Activated T-cell treated with anti-CD3 and anti-CD28 coated beads for 4 hours (primary cell): ENCODE data around the gene MAN1B1.
"Not testable (repeated sequence)": the region's sequence is repeated elsewhere in the genome, so short reads cannot be mapped to it uniquely, and the experiment has no call there.

Experiments
- DNase-seq: peaks from one replicate; pipeline ENCODE4 v3.0.0-alpha.2; 2020

MAN1B1 gene

GRCh38 chr9:137130176-137130755, 43.5 kb downstream of the MAN1B1 start:
- DNase-seq: no peak

GRCh38 chr9:137134191-137134590, 47.4 kb downstream of the MAN1B1 start:
- no peak for DNase-seq

GRCh38 chr9:137135154-137135553, 48.4 kb downstream of the MAN1B1 start:
- DNase-seq: not testable (repeated sequence)

- no peak for DNase-seq
Measured at GRCh38 chr9:137136261-137136880, 49.6 kb downstream of the MAN1B1 start.

GRCh38 chr9:137136881-137137607, 50.3 kb downstream of the MAN1B1 start:
- DNase-seq: no peak

GRCh38 chr9:137138058-137138721, 51.4 kb downstream of the MAN1B1 start:
- DNase-seq: no peak

- DNase-seq: no peak
Measured at GRCh38 chr9:137138722-137139467, 52.1 kb downstream of the MAN1B1 start, which contains the start of gene GRIN1. Gene GRIN1 (plus strand): TSS chr9:137139154. CDS start chr9:137139487, 333 bp downstream.

GRCh38 chr9:137139468-137140150, 52.8 kb downstream of the MAN1B1 start:
- DNase-seq: no peak

GRCh38 chr9:137140151-137141012, 53.6 kb downstream of the MAN1B1 start:
- DNase-seq: no peak

- DNase-seq: no peak
Measured at GRCh38 chr9:137141050-137141810, 54.4 kb downstream of the MAN1B1 start.

- DNase-seq: no peak
Measured at GRCh38 chr9:137141976-137142936, 55.5 kb downstream of the MAN1B1 start.

- DNase-seq: no peak
Measured at GRCh38 chr9:137143459-137143858, 56.7 kb downstream of the MAN1B1 start.

- no peak for DNase-seq
Measured at GRCh38 chr9:137145731-137146526, 59.1 kb downstream of the MAN1B1 start.

- no peak for DNase-seq
Measured at GRCh38 chr9:137146527-137146918, 59.7 kb downstream of the MAN1B1 start.

- DNase-seq: no peak
Measured at GRCh38 chr9:137147091-137147792, 60.5 kb downstream of the MAN1B1 start.

GRCh38 chr9:137147793-137148160, 61.0 kb downstream of the MAN1B1 start:
- DNase-seq: no peak

- no peak for DNase-seq
Measured at GRCh38 chr9:137148242-137148641, 61.5 kb downstream of the MAN1B1 start.

- no peak for DNase-seq
Measured at GRCh38 chr9:137148661-137149060, 61.9 kb downstream of the MAN1B1 start.
